HepG2 (cell line): ENCODE data around the gene PLEKHG4. TPM values are rescaled to one million over a fixed set of nuclear protein-coding genes. Genes with fewer than 3 reads are reported as not detected.

Experiments used
- ATAC-seq: fragments of 200-7000 bp; cut with Tn5 transposase; 3 replicates; pipeline ENCODE4 v1.9.1; 2020; ENCODE audit warnings: mild to moderate bottlenecking, moderate library complexity
- BruUV-seq: library from RNA; stranded (reverse); fragments of 400-500 nt; replicated peaks from 2 replicates; lab custom pipeline; 2021; lab: Mats Ljungman, UMichigan
- CTCF ChIA-PET: fragments of 300-600 bp; formaldehyde crosslinking; extraction: SDS; loops from one replicate; lab custom pipeline; 2021; ENCODE audit warnings: low total read pairs, inconsistent platforms, low intra/inter-chr PET ratio; lab: Yijun Ruan, JAX
- POLR2A ChIA-PET: fragments of 350-600 bp; sonication (Branson Sonifier 250); formaldehyde crosslinking; loops from one replicate; lab custom pipeline; 2020; ENCODE audit warnings: antibody characterized with exemption, inconsistent platforms; lab: Yijun Ruan, JAX
- DNase-seq: peaks from one replicate; pipeline ENCODE4 v3.0.0-alpha.2; 2015; ENCODE audit warnings: low spot score
- FAIRE-seq: peaks from 3 replicates; lab custom pipeline; 2011; peaks lifted over from hg19 to GRCh38; lab: Jason Lieb, UNC
- H2AFZ ChIP-seq: one replicate; pipeline ENCODE4 v1.6.1; 2011; ENCODE audit warnings: low read length, inconsistent platforms
- H3K27ac ChIP-seq: fragments of 300-600 bp; 3 replicates; pipeline ENCODE4 v1.8.0; 2011; ENCODE audit warnings: mixed run types, mild to moderate bottlenecking, mixed read lengths, low read length, inconsistent platforms; ENCODE audit not compliant: insufficient read depth; ENCODE audit errors: extremely low read length
- H3K27me3 ChIP-seq, 2 experiments: fragments of 200-600 bp in 1 of 2; 2 replicates in 1 of 2; 3 replicates in 1 of 2; pipeline versions ENCODE4 v1.6.0 to v1.8.0; 2011; ENCODE audit warnings: low read length in 2 of 2, mild to moderate bottlenecking in 2 of 2, moderate library complexity in 2 of 2, inconsistent platforms in 1 of 2; ENCODE audit not compliant: insufficient read depth in 2 of 2, control insufficient read depth in 1 of 2
- H3K36me3 ChIP-seq, 2 experiments: fragments of 200-600 bp in 1 of 2; replicated peaks in 1 of 2; 2 replicates in 1 of 2; 3 replicates in 1 of 2; pipeline versions ENCODE4 v1.5.1 to v1.8.0; 2011; ENCODE audit warnings: low read length in 2 of 2, inconsistent platforms in 1 of 2; ENCODE audit not compliant: insufficient read depth in 2 of 2, control insufficient read depth in 1 of 2
- H3K4me1 ChIP-seq: 2 replicates; pipeline ENCODE4 v1.5.1; 2012; ENCODE audit warnings: low read length, inconsistent platforms; ENCODE audit not compliant: insufficient read depth
- H3K4me2 ChIP-seq: 2 replicates; pipeline ENCODE4 v1.6.0; 2011; ENCODE audit warnings: low read depth, low read length, inconsistent platforms
- H3K4me3 ChIP-seq, 3 experiments: fragments of 200-600 bp in 1 of 3; sonication (generic), shearing (Covaris generic) in 1 of 3; replicated peaks in 1 of 3; 2 replicates each; pipeline ENCODE4 v1.5.1; 2011 to 2016; ENCODE audit warnings: low read length in 3 of 3, inconsistent platforms in 2 of 3, low read depth in 2 of 3, mild to moderate bottlenecking in 2 of 3, control low read depth in 1 of 3, mixed read lengths in 1 of 3; ENCODE audit not compliant: insufficient read depth in 1 of 3
- H3K79me2 ChIP-seq: one replicate; pipeline ENCODE4 v1.6.1; 2011; ENCODE audit warnings: low read length, inconsistent platforms; ENCODE audit not compliant: insufficient read depth
- H3K9ac ChIP-seq: 2 replicates; pipeline ENCODE4 v1.6.0; 2011; ENCODE audit warnings: mild to moderate bottlenecking, low read depth, low read length, inconsistent platforms; ENCODE audit not compliant: insufficient read depth
- H3K9me3 ChIP-seq: 2 replicates; pipeline ENCODE4 v1.5.1; 2012; ENCODE audit warnings: mild to moderate bottlenecking, low read length
- H4K20me1 ChIP-seq: 2 replicates; pipeline ENCODE4 v1.6.0; 2011; ENCODE audit warnings: inconsistent platforms, mild to moderate bottlenecking, low read length, moderate library complexity; ENCODE audit not compliant: insufficient read depth
- RORA ChIP-seq: sonication (generic); formaldehyde crosslinking; IDR thresholded peaks from 2 replicates; pipeline ENCODE4 v1.5.0; 2020; ENCODE audit warnings: mild to moderate bottlenecking, missing genetic modification reagents, moderate library complexity
- SP2 ChIP-seq: sonication (generic); formaldehyde crosslinking; IDR thresholded peaks from 2 replicates; pipeline ENCODE4 v1.5.1; 2020; ENCODE audit warnings: mild to moderate bottlenecking, missing genetic modification reagents
- ZNF468 ChIP-seq: sonication (generic); formaldehyde crosslinking; IDR thresholded peaks from 2 replicates; pipeline ENCODE4 v1.8.0; 2022; ENCODE audit warnings: mild to moderate bottlenecking, moderate library complexity, missing genetic modification reagents
- WGBS: methylation state at CpG from one replicate; pipeline ENCODE4 v1.1.6; 2017; ENCODE audit warnings: low lambda C conversion rate; 5-methylcytosine and 5-hydroxymethylcytosine counted together
- in situ Hi-C: cut with HindIII; loops from 2 replicates; pipeline ENCODE4 v1.10.0; 2017; ENCODE audit warnings: low pct_unique_long_range_greater_than_20kb; ENCODE audit not compliant: extremely low pct_ligation_motif_present
- intact Hi-C: fragments of 100-400 bp; cut with micrococcal nuclease; formaldehyde crosslinking; loops from one replicate; pipeline ENCODE4 v1.10.0; 2022; ENCODE audit not compliant: unreplicated experiment
- polyA plus RNA-seq, 8 experiments: library from polyadenylated mRNA; depleted of rRNA in 3 of 8; stranded (reverse) in 7 of 8; unstranded in 1 of 8; fragments of >200 nt; fragmentation: Illumina TruSeq in 4 of 8; extraction: Trizol in 4 of 8; gene quantifications; 2 replicates each; pipeline versions ENCODE4 v1.2.1 to v1.2.3, GENCODE V29; 2011 to 2016; ENCODE audit warnings: low read depth in 4 of 8, missing spikeins in 1 of 8, mixed read lengths in 1 of 8; ENCODE audit not compliant: insufficient read depth in 1 of 8
- total RNA-seq, 5 experiments: library from RNA; depleted of rRNA; stranded (reverse); fragments of >200 nt; fragmentation: Illumina TruSeq; extraction: Trizol; gene quantifications; 2 replicates each; pipeline ENCODE4 v1.2.3, GENCODE V29; 2016; ENCODE audit warnings: low read depth in 1 of 5
- TF ChIP-seq, protein P1 (sequence below): sonication (generic); formaldehyde crosslinking; IDR thresholded peaks from 2 replicates; pipeline ENCODE4 v1.5.0; 2020; ENCODE audit warnings: missing genetic modification reagents, mild to moderate bottlenecking, borderline replicate concordance

PLEKHG4 gene
- total and polyA plus RNA-seq, 2 of the 13 experiments (the other 11 are each of a cell fraction or from before 2014, with no cell fraction given), result 7.1 to 13.6 TPM

DNA sequence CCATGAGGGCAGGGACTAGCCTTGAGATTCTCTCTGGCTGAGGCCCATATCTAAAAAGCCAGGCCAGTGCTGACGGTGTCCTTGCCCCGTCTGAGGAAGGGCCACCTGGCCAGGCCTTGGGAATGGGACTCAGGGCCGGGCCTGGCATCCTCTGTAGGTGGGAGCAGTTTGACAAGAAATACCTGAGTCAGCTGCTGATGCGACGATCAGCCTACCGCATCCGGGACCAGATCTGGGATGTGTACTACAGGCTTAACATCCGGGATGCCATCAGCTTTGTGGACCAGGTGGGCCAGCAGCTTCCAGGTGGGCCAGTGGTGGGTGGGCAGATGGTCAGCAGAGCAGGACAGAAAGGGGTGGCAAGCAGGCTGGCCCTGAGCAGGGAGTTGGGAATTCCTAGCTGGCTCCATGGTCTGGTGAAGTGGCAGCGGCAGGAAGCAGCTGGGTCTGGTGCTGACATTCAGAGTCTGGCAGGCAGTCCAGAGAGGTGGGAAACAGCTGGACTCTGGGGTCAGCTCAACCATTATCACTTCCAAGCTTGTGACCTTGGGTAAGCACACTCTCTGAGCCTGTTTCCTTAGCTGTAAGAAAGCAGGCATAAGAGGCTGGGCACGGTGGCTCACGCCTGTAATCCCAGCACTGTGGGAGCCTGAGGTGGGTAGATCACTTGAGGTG, 21.0 kb upstream of the PLEKHG4 start (continued):
- TF ChIP-seq SP2 (CRISPR knock-in tag) (no peak), RORA (CRISPR knock-in tag) (no peak)

DNA sequence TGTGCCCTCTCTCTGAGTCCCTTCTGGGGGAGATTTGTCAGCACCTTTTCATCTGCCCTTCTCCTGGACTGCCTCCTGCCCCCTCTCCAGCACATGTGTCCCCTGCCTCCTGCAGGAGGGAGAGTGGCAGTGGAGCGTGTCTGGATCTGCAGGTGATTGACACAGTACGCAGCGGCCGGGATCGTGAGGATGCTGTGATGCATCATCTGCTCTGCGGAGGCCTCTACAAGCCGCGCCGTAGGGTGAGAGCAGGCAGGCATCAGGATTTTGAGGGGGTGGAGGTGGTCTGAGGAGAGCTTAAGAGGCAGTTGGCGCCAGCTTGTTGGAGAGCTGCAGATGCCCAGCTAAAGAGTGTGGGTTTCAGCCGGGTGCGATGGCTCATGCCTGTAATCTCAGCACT, 19.6 kb upstream of the PLEKHG4 start:
- no peak overlapping the region for H3K27ac ChIP-seq
- no peak for DNase-seq
- CTCF ChIA-PET, result no interaction called here
- H3K4me1 ChIP-seq, result peaks cover 8% of the 10 kb centered on the region
- BruUV-seq, result no TSS peak
- intact Hi-C loops, result no loop called here
- no peaks in the 10 kb centered on the region for H3K79me2 ChIP-seq
- FAIRE-seq, result no peak
- H3K4me2 ChIP-seq, result no peak overlapping the region
- no peaks in the 10 kb centered on the region for H3K36me3 ChIP-seq
- in situ Hi-C loops, result no loop called here
- POLR2A ChIA-PET, result interaction anchor here (0.6 to 1.3 kb wide), 2 partner anchors 11 to 27 kb away, joined by 3 read pairs; no protein-coding TSS in a partner anchor
- H2AFZ ChIP-seq, result no peak overlapping the region
- H3K27me3 ChIP-seq, result peaks cover under 1 to 22% of the 10 kb centered on the region in 2 experiments; a peak in 3 of 5 replicates
- H3K9me3 ChIP-seq, result no peaks in the 10 kb centered on the region
- no peak overlapping the region for H3K9ac ChIP-seq
- no peaks in the 10 kb centered on the region for H4K20me1 ChIP-seq
- no peak overlapping the region for H3K4me3 ChIP-seq
- TF ChIP-seq ZNF468 (CRISPR knock-in tag), result no peak
- TF ChIP-seq, protein P1, sequence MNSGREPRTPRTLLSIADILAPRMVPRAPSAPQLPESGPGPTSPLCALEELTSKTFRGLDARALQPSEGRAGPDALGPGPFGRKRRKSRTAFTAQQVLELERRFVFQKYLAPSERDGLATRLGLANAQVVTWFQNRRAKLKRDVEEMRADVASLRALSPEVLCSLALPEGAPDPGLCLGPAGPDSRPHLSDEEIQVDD, result no peak
- ATAC-seq, result no peak
- 79% methylated on average over 12 of the region's 12 CpGs for WGBS
